HAP-1 (cell line): ENCODE results near the gene MEAK7.

Source experiments
- DNase-seq, 2 experiments: peaks; one replicate each; pipeline ENCODE4 v3.0.0-alpha.2; 2016 to 2020; ENCODE audit warnings: low spot score in 2 of 2
- H3K27me3 ChIP-seq: fragments of 250-450 bp; sonication (Bioruptor Pico); 2 replicates; pipeline ENCODE4 v1.5.1; 2020; ENCODE audit warnings: low read depth, mild to moderate bottlenecking, moderate library complexity
- H3K36me3 ChIP-seq: fragments of 250-450 bp; sonication (Bioruptor Pico); replicated peaks from 2 replicates; pipeline ENCODE4 v1.5.1; 2020; ENCODE audit warnings: mild to moderate bottlenecking
- H3K4me1 ChIP-seq: fragments of 250-450 bp; sonication (Bioruptor Pico); 2 replicates; pipeline ENCODE4 v1.5.1; 2020; ENCODE audit warnings: mild to moderate bottlenecking
- H3K4me3 ChIP-seq: fragments of 250-450 bp; sonication (Bioruptor Pico); 2 replicates; pipeline ENCODE4 v1.5.1; 2020; ENCODE audit warnings: mild to moderate bottlenecking, moderate library complexity
- H3K9me3 ChIP-seq: fragments of 250-450 bp; sonication (Bioruptor Pico); 2 replicates; pipeline ENCODE4 v1.5.1; 2020; ENCODE audit warnings: mild to moderate bottlenecking, moderate library complexity
- in situ Hi-C: fragments of 300-500 bp; cut with MboI; formaldehyde crosslinking; loops from 3 replicates; pipeline ENCODE4 v1.14.3; 2020; ENCODE audit warnings: low sequenced_read_pairs, inconsistent platforms, mixed read lengths

MEAK7 gene

DNA sequence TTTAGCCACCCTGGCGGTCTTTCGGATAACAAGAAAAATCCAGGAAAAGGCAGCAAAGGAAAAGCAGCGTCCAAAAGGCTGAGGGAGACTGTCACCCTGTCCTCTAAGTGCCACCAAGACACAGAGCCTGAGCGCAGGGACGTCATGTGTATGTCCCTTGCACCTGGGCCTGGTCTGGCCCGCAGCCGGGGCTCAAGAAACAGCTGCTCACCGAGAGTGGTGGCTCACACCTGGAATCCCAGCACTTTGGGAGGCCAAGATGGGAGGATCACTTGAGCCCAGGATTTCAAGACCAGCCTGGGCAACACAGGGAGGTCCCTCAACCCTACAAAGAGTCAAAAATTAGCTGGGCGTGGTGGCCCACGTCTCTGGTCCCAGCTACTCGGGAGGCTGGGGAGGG lies 9.2 kb upstream of the MEAK7 start:
- Histone ChIP-seq H3K36me3 (no peaks in the 10 kb centered on the region), H3K4me3 (no peak overlapping the region), H3K4me1 (peaks cover 7% of the 10 kb centered on the region), H3K9me3 (no peaks in the 10 kb centered on the region), H3K27me3 (no peaks in the 10 kb centered on the region)
- no peak for DNase-seq
- in situ Hi-C loops = loop anchor here (5.0 kb wide), 2 partner anchors 109 to 454 kb away; no protein-coding TSS in a partner anchor

DNA sequence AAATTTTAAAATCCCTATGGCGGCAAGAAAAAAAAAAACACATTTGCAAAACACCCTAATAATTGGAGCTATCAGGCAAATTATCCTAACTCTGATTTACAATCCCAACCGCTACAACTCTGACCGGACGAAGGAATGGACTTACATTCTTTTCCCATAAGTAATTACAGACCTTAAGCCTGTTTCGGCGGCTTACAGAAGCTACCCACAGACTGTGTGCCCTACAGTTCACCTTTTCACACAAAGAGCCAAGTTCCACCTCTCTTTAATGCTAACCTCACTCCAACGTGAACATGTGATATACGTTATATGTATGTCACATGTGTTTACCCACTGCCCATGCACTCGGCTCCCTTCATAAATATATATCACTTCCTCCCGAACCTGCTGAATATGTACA lies 8.7 kb upstream of the MEAK7 start:
- DNase-seq = no peak
- Histone ChIP-seq H3K27me3 (no peaks in the 10 kb centered on the region), H3K4me1 (peaks cover 7% of the 10 kb centered on the region), H3K9me3 (no peaks in the 10 kb centered on the region), H3K4me3 (no peak overlapping the region), H3K36me3 (no peaks in the 10 kb centered on the region)
- in situ Hi-C loops = loop anchor here (5.0 kb wide), 2 partner anchors 109 to 454 kb away; no protein-coding TSS in a partner anchor

DNA sequence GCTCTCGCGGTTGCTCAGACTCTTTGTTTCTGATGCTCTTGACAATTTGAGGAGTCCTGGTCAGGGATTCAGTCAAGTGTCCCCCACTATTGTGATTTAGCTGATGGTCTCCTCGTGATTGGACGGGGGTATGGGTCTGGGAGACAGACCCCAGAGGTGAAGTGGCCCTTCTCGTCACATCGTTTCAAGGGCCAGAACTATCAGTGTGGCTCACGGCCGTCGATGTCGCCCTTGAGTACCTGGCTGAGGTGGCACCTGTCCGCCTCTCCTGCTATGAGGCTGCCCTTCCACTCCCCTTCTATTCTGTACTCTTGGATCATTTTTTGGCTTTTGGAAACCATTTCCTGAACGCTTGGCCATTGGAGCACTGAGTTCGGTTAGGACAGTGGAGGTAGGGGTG lies 7.4 kb upstream of the MEAK7 start:
- DNase-seq = no peak
- Histone ChIP-seq H3K27me3 (no peaks in the 10 kb centered on the region), H3K36me3 (no peaks in the 10 kb centered on the region), H3K9me3 (no peaks in the 10 kb centered on the region), H3K4me3 (no peak overlapping the region), H3K4me1 (peaks cover 7% of the 10 kb centered on the region)
- in situ Hi-C loops = loop anchor here (5.0 kb wide), 2 partner anchors 110 to 455 kb away; no protein-coding TSS in a partner anchor

DNA sequence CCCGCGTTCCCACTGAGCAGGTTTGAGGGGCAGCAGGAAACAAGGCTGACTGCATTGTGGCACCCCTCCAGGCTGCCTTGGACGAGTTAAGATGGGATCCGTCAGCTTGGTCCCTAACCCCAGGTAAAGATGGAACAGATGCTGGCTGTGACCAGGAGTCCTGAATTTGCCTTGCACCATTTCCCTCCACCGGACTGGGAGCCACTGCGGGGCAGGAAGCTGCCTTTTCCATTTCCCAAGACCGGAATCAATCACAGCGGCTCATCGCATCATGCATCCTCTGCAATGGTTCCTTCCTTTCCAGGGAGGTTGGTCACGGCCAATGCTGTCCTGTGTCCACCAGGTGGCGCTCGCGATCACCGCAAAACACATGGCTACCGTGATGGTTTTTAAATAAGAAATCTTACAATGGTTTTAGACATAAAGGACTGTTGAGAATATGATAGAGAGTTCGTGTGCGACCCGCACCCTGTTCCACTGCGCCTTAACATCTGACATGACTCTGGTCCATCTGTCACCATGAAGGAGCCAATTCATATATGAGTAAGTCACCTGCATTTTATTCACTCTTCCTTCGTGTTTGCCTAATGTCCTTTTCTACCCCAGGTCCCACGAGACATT lies 6.8 kb upstream of the MEAK7 start:
- H3K4me1 ChIP-seq = peaks cover 7% of the 10 kb centered on the region
- no peaks in the 10 kb centered on the region for H3K9me3 ChIP-seq
- no peak overlapping the region for H3K4me3 ChIP-seq
- H3K36me3 ChIP-seq = no peaks in the 10 kb centered on the region
- H3K27me3 ChIP-seq = no peaks in the 10 kb centered on the region
- in situ Hi-C loops = loop anchor here (5.0 kb wide), 2 partner anchors 111 to 456 kb away; no protein-coding TSS in a partner anchor
- peak; percentile 80 to 86 for DNase-seq

DNA sequence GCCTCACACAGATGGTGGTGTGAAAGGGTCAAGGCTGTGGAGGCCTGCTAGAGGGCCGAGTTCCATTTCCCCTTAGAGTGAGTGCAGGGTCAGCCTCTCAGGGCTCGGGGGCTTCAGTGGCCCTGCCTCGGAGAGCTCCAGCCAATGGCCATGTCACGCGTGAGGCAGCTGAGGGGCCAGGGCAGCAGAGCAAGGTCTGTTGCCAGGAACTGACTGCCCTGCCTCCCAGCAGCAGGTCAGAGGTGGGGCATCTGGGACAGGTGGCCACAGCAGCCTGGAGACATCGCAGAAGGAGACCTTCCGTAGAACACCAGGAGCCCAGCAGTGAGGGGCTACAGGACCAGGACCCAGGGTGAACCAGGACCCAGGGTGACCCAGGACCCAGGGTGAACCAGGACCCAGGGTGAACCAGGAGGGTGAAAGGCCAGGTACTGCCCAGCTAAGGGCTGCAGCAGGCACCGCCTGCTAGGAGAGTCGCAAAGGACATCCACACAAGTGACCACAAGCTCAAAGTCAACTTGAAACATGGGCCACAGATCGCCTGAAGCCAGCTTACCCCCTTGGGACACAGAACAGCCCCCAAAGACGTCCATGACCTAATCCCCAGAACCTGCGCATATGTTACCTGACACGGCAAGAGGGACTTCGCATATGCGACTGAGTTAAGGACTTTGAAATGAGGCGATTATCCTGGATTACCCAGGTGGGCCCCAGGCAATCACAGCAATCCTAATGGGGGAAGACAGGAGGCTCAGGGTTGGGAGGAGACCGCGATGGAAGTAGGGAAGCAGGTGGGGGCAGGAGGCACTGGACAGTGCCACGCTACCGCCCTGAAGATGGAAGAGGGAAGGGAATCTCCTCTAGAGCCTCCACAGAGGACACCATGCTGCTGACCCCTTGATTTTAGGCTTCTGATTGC lies 4.8 kb upstream of the MEAK7 start:
- DNase-seq = no peak
- H3K4me3 ChIP-seq = no peak overlapping the region
- H3K4me1 ChIP-seq = peaks cover 22% of the 10 kb centered on the region
- no peaks in the 10 kb centered on the region for H3K9me3 ChIP-seq
- no peaks in the 10 kb centered on the region for H3K27me3 ChIP-seq
- no peaks in the 10 kb centered on the region for H3K36me3 ChIP-seq
- in situ Hi-C loops = loop anchor here (5.0 kb wide), 1 partner anchor 218 kb away; no protein-coding TSS in a partner anchor

DNA sequence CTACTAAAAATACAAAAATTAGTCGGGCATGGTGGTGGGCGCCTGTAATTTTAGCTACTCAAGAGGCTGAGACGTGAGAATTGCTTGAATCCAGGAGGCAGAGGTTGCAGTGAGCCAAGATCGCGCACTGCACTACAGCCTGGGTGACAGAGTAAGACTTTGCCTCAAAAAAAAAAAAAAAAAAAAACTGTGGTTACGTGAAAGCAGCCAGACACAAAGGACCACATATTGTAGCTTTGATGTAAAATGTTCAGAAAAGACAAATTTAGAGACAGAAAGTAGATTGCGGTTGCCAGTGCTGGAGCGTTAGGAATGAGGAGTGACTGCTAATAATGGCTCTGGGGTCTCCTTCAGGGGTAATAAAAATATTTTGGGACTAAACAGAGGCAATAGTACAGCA lies 4.0 kb upstream of the MEAK7 start:
- Histone ChIP-seq H3K4me3 (no peak overlapping the region), H3K4me1 (peaks cover 22% of the 10 kb centered on the region), H3K9me3 (no peaks in the 10 kb centered on the region), H3K27me3 (no peaks in the 10 kb centered on the region), H3K36me3 (no peaks in the 10 kb centered on the region)
- in situ Hi-C loops = loop anchor here (5.0 kb wide), 1 partner anchor 219 kb away; no protein-coding TSS in a partner anchor
- DNase-seq = no peak

DNA sequence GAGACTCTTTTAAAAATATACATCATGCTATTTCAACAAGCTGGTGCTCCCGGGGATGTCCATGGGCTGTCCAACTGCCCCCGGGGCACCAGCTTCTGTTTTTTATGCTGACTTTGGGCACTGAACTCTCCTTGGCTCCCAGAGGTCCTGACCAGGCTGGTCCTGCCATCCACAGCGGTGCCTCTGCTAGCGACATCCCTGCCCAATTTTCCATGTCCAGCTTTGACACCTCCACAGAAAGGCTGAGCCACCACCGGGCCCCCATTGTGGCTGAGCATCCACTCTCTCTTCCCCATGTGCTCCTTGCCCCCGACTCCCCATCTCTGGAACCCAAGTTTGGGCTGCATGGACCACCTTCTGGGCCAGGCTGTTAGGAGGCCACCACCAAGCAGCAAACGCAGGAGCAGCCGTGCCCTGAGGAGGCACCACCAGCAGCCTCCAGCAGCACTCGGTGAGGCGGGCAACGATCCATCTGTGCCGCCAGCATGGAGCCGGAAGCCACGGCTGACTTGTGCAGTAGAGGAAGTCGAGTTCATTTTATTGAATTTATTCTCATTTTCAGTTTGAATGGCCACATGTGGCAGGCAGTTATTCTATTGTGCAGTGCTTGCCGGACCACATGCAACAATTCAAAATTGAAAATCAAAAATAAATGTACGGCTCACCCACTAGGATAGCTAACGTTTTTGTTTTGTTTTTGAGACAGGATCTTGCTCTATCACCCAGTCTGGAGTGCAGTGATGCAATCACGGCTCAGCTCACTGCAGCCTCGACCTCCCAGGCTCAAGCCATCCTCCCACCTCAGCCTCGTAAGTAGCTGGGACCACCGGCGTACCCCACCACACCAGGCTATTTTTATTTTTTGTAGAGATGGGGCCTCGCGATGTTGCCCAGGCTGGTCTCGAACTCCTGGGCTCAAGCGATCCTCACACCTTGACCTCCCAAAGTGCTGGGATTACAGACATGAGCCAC lies 2.8 kb upstream of the MEAK7 start:
- Histone ChIP-seq H3K4me3 (no peak overlapping the region), H3K4me1 (peaks cover 22% of the 10 kb centered on the region), H3K9me3 (no peaks in the 10 kb centered on the region), H3K36me3 (no peaks in the 10 kb centered on the region), H3K27me3 (no peaks in the 10 kb centered on the region)
- in situ Hi-C loops = loop anchor here (5.0 kb wide), 1 partner anchor 220 kb away; no protein-coding TSS in a partner anchor
- no peak for DNase-seq

DNA sequence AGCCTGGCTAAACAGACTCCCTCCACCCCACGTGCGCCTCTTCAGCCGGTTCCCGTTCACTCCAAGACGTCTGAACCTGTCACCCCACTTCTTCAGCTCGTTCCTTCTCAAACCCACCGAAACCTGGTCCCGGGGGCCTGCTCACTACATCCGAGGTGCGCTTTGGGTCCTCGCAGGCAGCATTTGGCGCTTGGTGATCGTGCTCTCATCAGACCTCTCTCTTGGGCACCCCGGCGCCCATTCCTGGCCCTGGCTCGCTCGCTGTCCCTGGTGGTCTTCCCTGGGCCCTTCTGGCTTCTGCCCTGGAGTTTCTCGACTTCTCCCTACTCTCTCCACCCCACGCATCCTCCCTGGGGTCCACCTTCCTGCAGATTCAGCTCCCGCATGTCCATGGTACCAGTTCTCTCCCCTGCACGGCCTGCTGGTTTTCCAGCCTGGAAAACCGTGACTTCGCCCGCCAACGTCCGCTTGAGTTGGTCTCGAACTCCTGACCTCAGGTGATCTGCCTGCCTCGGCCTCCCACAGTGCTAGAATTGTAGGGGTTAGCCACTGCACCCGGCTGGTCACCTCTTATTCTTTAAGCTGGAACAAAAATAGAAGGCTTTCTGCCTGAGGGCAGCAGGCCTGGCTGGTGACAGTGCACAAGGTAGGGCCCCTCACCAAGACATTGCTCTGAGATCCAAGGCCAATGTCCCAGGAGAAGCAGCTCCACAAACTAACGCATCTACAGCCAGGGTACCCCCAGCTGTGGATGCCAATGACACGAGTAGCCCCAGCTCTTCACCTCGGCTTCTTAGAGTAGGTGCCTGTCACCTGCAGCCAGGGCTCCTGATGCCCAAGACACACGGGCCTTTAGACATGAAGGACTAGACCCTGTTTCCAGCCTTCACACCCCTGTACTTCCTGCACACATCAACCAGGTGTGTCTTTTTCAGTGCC lies 1.1 kb upstream of the MEAK7 start:
- H3K9me3 ChIP-seq = no peaks in the 10 kb centered on the region
- no peaks in the 10 kb centered on the region for H3K27me3 ChIP-seq
- H3K4me3 ChIP-seq = peak overlapping the region; percentile 81
- DNase-seq = no peak
- in situ Hi-C loops = loop anchor here (5.0 kb wide), 1 partner anchor 222 kb away; no protein-coding TSS in a partner anchor
- H3K4me1 ChIP-seq = peaks cover 15% of the 10 kb centered on the region
- no peaks in the 10 kb centered on the region for H3K36me3 ChIP-seq

DNA sequence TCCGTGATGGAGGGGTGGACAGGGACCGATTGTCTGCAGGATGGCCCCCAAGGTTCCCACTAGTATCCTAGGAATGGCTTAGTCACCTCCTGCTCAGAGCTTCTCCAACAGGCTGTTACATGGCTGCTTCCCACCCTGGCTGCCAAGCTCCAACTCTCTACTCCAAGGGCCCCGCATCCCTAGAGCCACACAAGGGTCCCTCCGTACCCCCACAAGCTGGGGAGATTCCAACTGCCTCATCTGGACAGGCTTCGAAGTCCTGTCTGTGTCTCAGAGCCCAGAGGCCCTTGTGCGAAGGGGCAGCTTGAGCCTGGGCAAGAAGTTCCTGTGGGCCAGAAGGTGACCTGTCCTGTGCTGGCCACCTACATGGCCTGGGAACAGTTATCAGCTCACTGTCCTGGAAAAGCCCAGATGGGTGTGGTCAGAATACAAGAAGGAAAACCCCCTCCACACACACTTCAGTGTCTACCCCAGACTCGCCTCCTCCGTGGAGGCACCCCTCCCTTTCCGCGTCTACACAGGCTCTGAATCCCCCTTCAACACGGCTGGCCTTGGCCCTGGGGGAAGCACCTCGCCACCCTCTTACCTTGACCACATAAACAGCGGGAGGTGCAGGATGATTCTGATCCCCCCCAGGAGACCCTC lies 586 bp downstream of the MEAK7 start:
- Histone ChIP-seq H3K4me1 (peaks cover 15% of the 10 kb centered on the region), H3K27me3 (no peaks in the 10 kb centered on the region), H3K9me3 (no peaks in the 10 kb centered on the region), H3K36me3 (no peaks in the 10 kb centered on the region), H3K4me3 (peak overlapping the region; percentile 81)
- in situ Hi-C loops = no loop called here
- no peak for DNase-seq

DNA sequence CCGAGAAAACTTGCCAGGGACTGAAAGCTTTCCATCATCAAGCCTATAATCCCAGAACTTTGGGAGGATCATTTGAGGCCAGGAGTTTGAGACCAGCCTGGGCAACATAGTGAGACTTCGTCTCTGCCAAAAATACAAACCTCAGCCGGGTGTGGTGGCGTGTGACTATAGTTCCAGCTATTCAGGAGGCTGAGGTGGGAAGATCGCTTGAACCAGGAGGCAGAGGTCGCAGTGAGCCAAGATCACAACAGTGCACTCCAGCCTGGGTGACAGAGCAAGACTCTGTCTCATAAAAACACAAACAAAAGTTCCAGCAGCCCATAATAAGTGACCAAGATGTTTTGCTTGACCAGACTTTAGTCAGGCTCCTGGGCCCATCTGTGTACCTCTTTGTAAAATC lies 1.9 kb downstream of the MEAK7 start:
- Histone ChIP-seq H3K36me3 (no peaks in the 10 kb centered on the region), H3K4me3 (no peak overlapping the region), H3K4me1 (peaks cover 15% of the 10 kb centered on the region), H3K9me3 (no peaks in the 10 kb centered on the region), H3K27me3 (no peaks in the 10 kb centered on the region)
- in situ Hi-C loops = no loop called here
- DNase-seq = no peak

DNA sequence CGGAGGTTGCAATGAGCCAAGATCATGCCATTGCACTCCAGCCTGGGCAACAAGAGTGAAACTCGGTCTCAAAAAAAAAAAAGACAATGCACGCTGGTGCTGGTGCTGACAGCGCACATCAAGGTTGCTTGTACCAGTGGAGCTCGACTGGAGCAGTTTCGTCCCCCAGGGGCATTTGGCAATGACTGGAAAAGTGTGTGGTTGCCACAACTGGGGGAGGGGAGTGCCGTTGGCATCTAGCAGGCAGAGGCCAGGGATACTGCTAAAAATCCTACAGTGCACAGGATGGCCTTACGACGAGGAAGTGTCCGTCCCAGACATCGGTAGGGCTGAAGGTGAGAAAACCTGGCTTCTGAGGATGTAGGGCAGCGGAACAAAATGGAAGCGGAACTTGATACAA lies 2.4 kb downstream of the MEAK7 start:
- in situ Hi-C loops = no loop called here
- Histone ChIP-seq H3K9me3 (no peaks in the 10 kb centered on the region), H3K4me1 (peaks cover 15% of the 10 kb centered on the region), H3K27me3 (no peaks in the 10 kb centered on the region), H3K4me3 (no peak overlapping the region), H3K36me3 (no peaks in the 10 kb centered on the region)
- DNase-seq = no peak

DNA sequence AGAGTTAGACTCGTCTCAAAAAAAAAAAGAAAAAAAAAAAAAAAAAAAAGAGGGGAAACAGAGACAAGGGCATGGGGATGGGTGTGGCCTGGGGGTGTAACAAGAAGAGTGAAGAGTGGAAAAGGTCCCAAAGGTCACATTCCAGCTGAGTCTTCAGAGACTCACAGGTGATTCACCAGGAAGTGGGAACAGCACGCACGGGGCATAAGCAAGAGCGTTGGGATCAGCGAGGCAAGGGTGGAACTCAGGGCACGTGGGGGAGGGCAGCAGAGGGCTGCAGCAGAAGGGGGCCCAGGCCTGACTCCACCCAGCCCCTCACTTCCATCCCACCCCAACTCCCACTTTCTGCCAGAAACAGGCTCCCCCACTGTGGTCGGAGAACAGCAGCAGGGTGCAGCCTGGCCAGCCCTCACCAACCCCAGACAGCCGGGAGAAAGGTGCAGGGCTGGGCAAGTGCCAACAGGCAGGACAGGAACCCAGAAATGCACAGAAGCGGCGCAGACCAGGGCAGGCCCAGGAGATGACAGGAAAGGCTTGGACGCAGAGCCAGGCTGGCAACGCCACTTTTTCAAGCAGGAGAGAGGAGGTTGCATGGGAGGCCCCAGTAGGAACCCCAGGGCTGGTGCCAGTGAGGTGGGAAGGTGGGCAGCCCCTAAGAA lies 3.3 kb downstream of the MEAK7 start:
- in situ Hi-C loops = no loop called here
- DNase-seq = no peak
- Histone ChIP-seq H3K27me3 (no peaks in the 10 kb centered on the region), H3K36me3 (no peaks in the 10 kb centered on the region), H3K4me3 (no peak overlapping the region), H3K4me1 (peaks cover 14% of the 10 kb centered on the region), H3K9me3 (no peaks in the 10 kb centered on the region)
